Measurements from ENCODE around the gene NOP9.

NOP9 gene

DNA sequence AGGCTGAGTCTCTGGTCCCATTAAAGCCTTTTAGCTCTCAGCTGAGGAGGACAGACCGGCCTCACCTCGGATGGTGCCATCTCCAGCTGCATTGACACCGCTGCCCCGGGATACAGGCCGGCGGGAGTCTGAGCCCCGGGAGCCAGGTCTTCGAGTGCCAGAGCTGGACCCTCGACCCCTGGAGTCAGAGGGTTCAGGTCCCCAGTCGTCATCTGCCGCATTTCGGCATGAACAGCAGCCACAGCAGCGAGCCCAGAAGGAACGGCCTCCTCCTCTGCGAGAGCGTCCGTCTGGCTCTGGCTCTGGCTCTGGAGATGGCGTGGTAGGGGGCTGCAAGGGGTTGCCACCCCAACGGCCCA, 37.7 kb upstream of the NOP9 start:
- Histone ChIP-seq H3K14ac (ENCODE audit: low read length) (no peak overlapping the region), H3K27ac (replicated peaks; ENCODE audit: low read length) (no peak overlapping the region)

GRCh38 chr14:24262821-24263733, 36.6 kb upstream of the NOP9 start, which contains the start of gene TGM1:
Gene TGM1, minus strand, starts transcription at chr14:24263177. Its CDS starts 825 bp downstream, at chr14:24262352.
- no peak within 1 kb of the TSS for H2BK12ac ChIP-seq (ENCODE audit: low read length)
- peak within 1 kb of the TSS; percentile 30 for H3K9ac ChIP-seq (ENCODE audit: low read depth, low read length, poor library complexity)
- H3K18ac ChIP-seq (ENCODE audit: low read length): no peak within 1 kb of the TSS
- no peak within 1 kb of the TSS for H3K23ac ChIP-seq (ENCODE audit: low read depth, low read length, poor library complexity)
- H3K79me1 ChIP-seq (ENCODE audit: low read depth, low read length): no peaks in the 10 kb centered on the region
- no peak within 1 kb of the TSS for H2AFZ ChIP-seq (ENCODE audit: low read length)
- H3K14ac ChIP-seq (ENCODE audit: low read length): no peak within 1 kb of the TSS
- no peak within 1 kb of the TSS for H4K8ac ChIP-seq (ENCODE audit: low read depth, low read length)
- no peaks in the 10 kb centered on the region for H3K27me3 ChIP-seq (ENCODE audit: control insufficient read depth in 3 of 3, insufficient read depth in 3 of 3, low read depth in 1 of 3, low read length in 3 of 3)
- no peak within 1 kb of the TSS for H2BK15ac ChIP-seq (ENCODE audit: low read length)
- WGBS, 2 donors (ENCODE audit: extremely low coverage in 2 of 2, insufficient read length in 2 of 2, insufficient replicate concordance in 1 of 2): no CpG with 5 or more reads among the region's 14 CpGs
- H2BK5ac ChIP-seq (ENCODE audit: low read length): peak within 1 kb of the TSS; percentile 27
- H2AK5ac ChIP-seq (ENCODE audit: low read depth, low read length): no peak within 1 kb of the TSS
- no peaks in the 10 kb centered on the region for H3K9me3 ChIP-seq (replicated peaks in 1 of 2; ENCODE audit: control insufficient read depth in 2 of 2, insufficient read depth in 1 of 2, low read depth in 1 of 2, low read length in 2 of 2)
- no peak within 1 kb of the TSS for H3K4me2 ChIP-seq (ENCODE audit: insufficient read depth, low read length, poor library complexity, severe bottlenecking)
- H3K4me1 ChIP-seq (ENCODE audit: control insufficient read depth in 2 of 2, insufficient read depth in 1 of 2, low read depth in 1 of 2, low read length in 2 of 2): no peaks in the 10 kb centered on the region
- H3K4me3 ChIP-seq (ENCODE audit: low read length in 2 of 2): no peak within 1 kb of the TSS
- H3K36me3 ChIP-seq (replicated peaks in 1 of 2; ENCODE audit: control insufficient read depth in 2 of 2, insufficient read depth in 2 of 2, low read length in 2 of 2): peaks cover 7 to 13% of the 10 kb centered on the region in 2 donors
- no peak within 1 kb of the TSS for H3K27ac ChIP-seq (replicated peaks; ENCODE audit: low read length)
- no peak within 1 kb of the TSS for H2BK120ac ChIP-seq (ENCODE audit: low read depth, low read length)
- no peak within 1 kb of the TSS for H4K91ac ChIP-seq (ENCODE audit: low read depth, low read length, poor library complexity)
- peak within 1 kb of the TSS; percentile 14 for H3K4ac ChIP-seq (ENCODE audit: low read length)
- no peak for DNase-seq (ENCODE audit: low spot score)

More for the DNA sequence above, 37.7 kb upstream of the NOP9 start:
- no peak for DNase-seq (ENCODE audit: low spot score)
- Histone ChIP-seq H3K4me3 (ENCODE audit: low read length in 2 of 2) (no peak overlapping the region), H3K79me1 (ENCODE audit: low read depth, low read length) (no peaks in the 10 kb centered on the region), H3K9me3 (replicated peaks in 1 of 2; ENCODE audit: control insufficient read depth in 2 of 2, insufficient read depth in 1 of 2, low read depth in 1 of 2, low read length in 2 of 2) (no peaks in the 10 kb centered on the region), H4K8ac (ENCODE audit: low read depth, low read length) (no peak overlapping the region), H3K27me3 (ENCODE audit: control insufficient read depth in 3 of 3, insufficient read depth in 3 of 3, low read depth in 1 of 3, low read length in 3 of 3) (no peaks in the 10 kb centered on the region), H3K4me2 (ENCODE audit: insufficient read depth, low read length, poor library complexity, severe bottlenecking) (no peak overlapping the region), H3K4me1 (ENCODE audit: control insufficient read depth in 2 of 2, insufficient read depth in 1 of 2, low read depth in 1 of 2, low read length in 2 of 2) (no peaks in the 10 kb centered on the region), H2BK12ac (ENCODE audit: low read length) (no peak overlapping the region), H2BK120ac (ENCODE audit: low read depth, low read length) (no peak overlapping the region), H3K36me3 (replicated peaks in 1 of 2; ENCODE audit: control insufficient read depth in 2 of 2, insufficient read depth in 2 of 2, low read length in 2 of 2) (peaks cover 5 to 7% of the 10 kb centered on the region in 2 donors), H2AK5ac (ENCODE audit: low read depth, low read length) (no peak overlapping the region), H2BK5ac (ENCODE audit: low read length) (no peak overlapping the region), H3K9ac (ENCODE audit: low read depth, low read length, poor library complexity) (peak overlapping the region; percentile 9), H4K91ac (ENCODE audit: low read depth, low read length, poor library complexity) (no peak overlapping the region), H3K4ac (ENCODE audit: low read length) (no peak overlapping the region), H2BK15ac (ENCODE audit: low read length) (no peak overlapping the region), H3K23ac (ENCODE audit: low read depth, low read length, poor library complexity) (no peak overlapping the region), H2AFZ (ENCODE audit: low read length) (no peak overlapping the region), H3K18ac (ENCODE audit: low read length) (no peak overlapping the region)
- no CpG with 5 or more reads among the region's 19 CpGs for WGBS, 2 donors (ENCODE audit: extremely low coverage in 2 of 2, insufficient read length in 2 of 2, insufficient replicate concordance in 1 of 2)

GRCh38 chr14:24263848-24264247, 35.8 kb upstream of the NOP9 start:
- Histone ChIP-seq H3K4me3 (ENCODE audit: low read length in 2 of 2) (no peak overlapping the region), H2BK15ac (ENCODE audit: low read length) (no peak overlapping the region), H2BK12ac (ENCODE audit: low read length) (no peak overlapping the region), H3K27ac (replicated peaks; ENCODE audit: low read length) (no peak overlapping the region), H3K4me1 (ENCODE audit: control insufficient read depth in 2 of 2, insufficient read depth in 1 of 2, low read depth in 1 of 2, low read length in 2 of 2) (no peaks in the 10 kb centered on the region), H3K4ac (ENCODE audit: low read length) (peak overlapping the region; percentile 14), H2BK120ac (ENCODE audit: low read depth, low read length) (no peak overlapping the region), H3K23ac (ENCODE audit: low read depth, low read length, poor library complexity) (no peak overlapping the region), H3K9ac (ENCODE audit: low read depth, low read length, poor library complexity) (peak overlapping the region; percentile 30), H2BK5ac (ENCODE audit: low read length) (peak overlapping the region; percentile 27), H3K27me3 (ENCODE audit: control insufficient read depth in 3 of 3, insufficient read depth in 3 of 3, low read depth in 1 of 3, low read length in 3 of 3) (no peaks in the 10 kb centered on the region), H3K79me1 (ENCODE audit: low read depth, low read length) (no peaks in the 10 kb centered on the region), H2AK5ac (ENCODE audit: low read depth, low read length) (no peak overlapping the region), H2AFZ (ENCODE audit: low read length) (no peak overlapping the region), H3K36me3 (replicated peaks in 1 of 2; ENCODE audit: control insufficient read depth in 2 of 2, insufficient read depth in 2 of 2, low read length in 2 of 2) (peaks cover 7 to 13% of the 10 kb centered on the region in 2 donors), H3K14ac (ENCODE audit: low read length) (no peak overlapping the region), H4K91ac (ENCODE audit: low read depth, low read length, poor library complexity) (no peak overlapping the region), H3K18ac (ENCODE audit: low read length) (no peak overlapping the region), H3K4me2 (ENCODE audit: insufficient read depth, low read length, poor library complexity, severe bottlenecking) (no peak overlapping the region), H3K9me3 (replicated peaks in 1 of 2; ENCODE audit: control insufficient read depth in 2 of 2, insufficient read depth in 1 of 2, low read depth in 1 of 2, low read length in 2 of 2) (no peaks in the 10 kb centered on the region), H4K8ac (ENCODE audit: low read depth, low read length) (no peak overlapping the region)
- WGBS, 2 donors (ENCODE audit: extremely low coverage in 2 of 2, insufficient read length in 2 of 2, insufficient replicate concordance in 1 of 2): no CpG with 5 or more reads among the region's 6 CpGs
- DNase-seq (ENCODE audit: low spot score): no peak

- Histone ChIP-seq H3K14ac (ENCODE audit: low read length) (no peak overlapping the region), H3K4me1 (ENCODE audit: control insufficient read depth in 2 of 2, insufficient read depth in 1 of 2, low read depth in 1 of 2, low read length in 2 of 2) (no peaks in the 10 kb centered on the region), H4K91ac (ENCODE audit: low read depth, low read length, poor library complexity) (no peak overlapping the region), H2BK15ac (ENCODE audit: low read length) (no peak overlapping the region), H2BK120ac (ENCODE audit: low read depth, low read length) (no peak overlapping the region), H2AFZ (ENCODE audit: low read length) (no peak overlapping the region), H2BK12ac (ENCODE audit: low read length) (no peak overlapping the region), H2BK5ac (ENCODE audit: low read length) (peak overlapping the region; percentile 27), H2AK5ac (ENCODE audit: low read depth, low read length) (no peak overlapping the region), H3K36me3 (replicated peaks in 1 of 2; ENCODE audit: control insufficient read depth in 2 of 2, insufficient read depth in 2 of 2, low read length in 2 of 2) (peaks cover 7 to 13% of the 10 kb centered on the region in 2 donors), H3K27me3 (ENCODE audit: control insufficient read depth in 3 of 3, insufficient read depth in 3 of 3, low read depth in 1 of 3, low read length in 3 of 3) (no peaks in the 10 kb centered on the region), H3K79me1 (ENCODE audit: low read depth, low read length) (no peaks in the 10 kb centered on the region), H3K27ac (replicated peaks; ENCODE audit: low read length) (no peak overlapping the region), H3K18ac (ENCODE audit: low read length) (no peak overlapping the region), H3K4ac (ENCODE audit: low read length) (no peak overlapping the region), H3K9ac (ENCODE audit: low read depth, low read length, poor library complexity) (peak overlapping the region; percentile 30), H4K8ac (ENCODE audit: low read depth, low read length) (no peak overlapping the region), H3K9me3 (replicated peaks in 1 of 2; ENCODE audit: control insufficient read depth in 2 of 2, insufficient read depth in 1 of 2, low read depth in 1 of 2, low read length in 2 of 2) (no peaks in the 10 kb centered on the region), H3K4me3 (ENCODE audit: low read length in 2 of 2) (no peak overlapping the region), H3K4me2 (ENCODE audit: insufficient read depth, low read length, poor library complexity, severe bottlenecking) (no peak overlapping the region), H3K23ac (ENCODE audit: low read depth, low read length, poor library complexity) (no peak overlapping the region)
- DNase-seq (ENCODE audit: low spot score): no peak
- WGBS, 2 donors (ENCODE audit: extremely low coverage in 2 of 2, insufficient read length in 2 of 2, insufficient replicate concordance in 1 of 2): no CpG with 5 or more reads among the region's 6 CpGs
Measured at GRCh38 chr14:24264298-24264697, 35.4 kb upstream of the NOP9 start.

All from neuronal stem cell (in vitro differentiated cells).